Measurements from ENCODE around the gene PTH2R. TPM values are rescaled to one million over a fixed set of nuclear protein-coding genes. Genes with fewer than 3 reads are reported as not detected.

Gene PTH2R
- total RNA-seq, 1 experiment from 2014 or later: 0.32 TPM

DNA sequence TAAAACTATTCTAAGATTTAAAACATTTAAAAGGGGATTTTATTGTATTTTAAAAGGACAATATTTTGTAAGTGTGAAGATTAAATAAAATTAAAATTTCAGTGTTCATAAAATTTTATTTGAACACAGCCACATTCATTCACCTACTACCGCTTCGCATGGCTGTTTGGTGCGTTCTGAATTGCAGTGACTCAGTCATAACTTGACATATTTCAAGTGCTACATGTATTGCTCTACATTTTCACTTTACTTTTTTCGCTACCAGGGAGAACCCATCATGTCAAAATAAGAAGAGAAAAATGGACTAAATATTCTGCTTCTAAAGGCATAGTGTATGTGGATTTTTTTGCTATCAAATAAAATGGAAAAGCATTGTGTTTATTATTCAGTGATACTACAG is 8.7 kb downstream of the PTH2R start:
- H3K9me3 Mint-ChIP-seq (ENCODE audit: unreplicated experiment): no peaks in the 10 kb centered on the region
- H3K36me3 ChIP-seq (ENCODE audit: control insufficient read depth, insufficient read depth, low read length): no peaks in the 10 kb centered on the region
- peaks cover 3% of the 10 kb centered on the region; the same call in 1 of the 2 replicates for H3K9me3 ChIP-seq
- no peaks in the 10 kb centered on the region for H3K27me3 ChIP-seq (replicated peaks; ENCODE audit: control insufficient read depth, insufficient read depth, low read length)
- no peaks in the 10 kb centered on the region for H3K4me1 Mint-ChIP-seq (ENCODE audit: low read depth, unreplicated experiment)
- DNase-seq: no peak
- no peaks in the 10 kb centered on the region for H3K36me3 Mint-ChIP-seq (ENCODE audit: insufficient read depth, unreplicated experiment)
- H3K27ac Mint-ChIP-seq (ENCODE audit: unreplicated experiment): no peak overlapping the region
- H3K27me3 Mint-ChIP-seq (ENCODE audit: insufficient read depth, unreplicated experiment): no peaks in the 10 kb centered on the region
- H3K4me3 ChIP-seq (ENCODE audit: low read depth, low read length): no peak overlapping the region
- BruUV-seq (replicated peaks): no TSS peak
- ChIA-PET CTCF (no interaction called here), POLR2A (no interaction called here)
- TF ChIP-seq, protein P1, sequence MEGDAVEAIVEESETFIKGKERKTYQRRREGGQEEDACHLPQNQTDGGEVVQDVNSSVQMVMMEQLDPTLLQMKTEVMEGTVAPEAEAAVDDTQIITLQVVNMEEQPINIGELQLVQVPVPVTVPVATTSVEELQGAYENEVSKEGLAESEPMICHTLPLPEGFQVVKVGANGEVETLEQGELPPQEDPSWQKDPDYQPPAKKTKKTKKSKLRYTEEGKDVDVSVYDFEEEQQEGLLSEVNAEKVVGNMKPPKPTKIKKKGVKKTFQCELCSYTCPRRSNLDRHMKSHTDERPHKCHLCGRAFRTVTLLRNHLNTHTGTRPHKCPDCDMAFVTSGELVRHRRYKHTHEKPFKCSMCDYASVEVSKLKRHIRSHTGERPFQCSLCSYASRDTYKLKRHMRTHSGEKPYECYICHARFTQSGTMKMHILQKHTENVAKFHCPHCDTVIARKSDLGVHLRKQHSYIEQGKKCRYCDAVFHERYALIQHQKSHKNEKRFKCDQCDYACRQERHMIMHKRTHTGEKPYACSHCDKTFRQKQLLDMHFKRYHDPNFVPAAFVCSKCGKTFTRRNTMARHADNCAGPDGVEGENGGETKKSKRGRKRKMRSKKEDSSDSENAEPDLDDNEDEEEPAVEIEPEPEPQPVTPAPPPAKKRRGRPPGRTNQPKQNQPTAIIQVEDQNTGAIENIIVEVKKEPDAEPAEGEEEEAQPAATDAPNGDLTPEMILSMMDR (IDR thresholded peaks at IDR 0.05; ENCODE audit: insufficient read depth in 1 of 2, low read depth in 1 of 2, low read length in 1 of 2, severe bottlenecking in 1 of 2, unreplicated experiment in 1 of 2): no peak
- H3K4me3 Mint-ChIP-seq (ENCODE audit: unreplicated experiment): no peak overlapping the region
- H3K4me1 ChIP-seq: no peaks in the 10 kb centered on the region
- intact Hi-C loops (cut with micrococcal nuclease; ENCODE audit: unreplicated experiment): no loop called here

DNA sequence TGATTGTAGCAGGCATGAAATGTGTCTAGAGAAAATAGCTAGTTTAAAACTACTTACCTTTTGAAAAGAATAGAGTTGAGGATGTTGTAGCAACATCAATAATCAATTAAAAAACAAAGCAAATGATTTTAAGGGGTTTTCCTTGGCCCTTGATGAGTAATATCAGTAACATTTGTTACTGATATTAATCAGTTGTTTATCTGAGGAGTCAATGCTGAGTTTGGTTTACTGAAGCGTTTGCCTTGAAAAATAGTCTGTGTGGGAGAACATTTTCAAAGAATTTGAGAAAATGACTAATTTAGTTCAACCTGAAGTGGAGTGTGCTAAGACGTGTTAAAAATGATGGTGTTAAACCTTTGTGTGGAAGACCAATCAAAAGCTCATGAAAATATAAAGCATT is 9.3 kb downstream of the PTH2R start:
- Histone ChIP-seq H3K4me1 (no peaks in the 10 kb centered on the region), H3K4me3 (ENCODE audit: low read depth, low read length) (no peak overlapping the region), H3K36me3 (ENCODE audit: control insufficient read depth, insufficient read depth, low read length) (no peaks in the 10 kb centered on the region), H3K9me3 (peaks cover 3% of the 10 kb centered on the region; the same call in 1 of the 2 replicates), H3K27me3 (replicated peaks; ENCODE audit: control insufficient read depth, insufficient read depth, low read length) (no peaks in the 10 kb centered on the region)
- Mint-ChIP-seq H3K4me3 (ENCODE audit: unreplicated experiment) (no peak overlapping the region), H3K36me3 (ENCODE audit: insufficient read depth, unreplicated experiment) (no peaks in the 10 kb centered on the region), H3K27ac (ENCODE audit: unreplicated experiment) (no peak overlapping the region), H3K27me3 (ENCODE audit: insufficient read depth, unreplicated experiment) (no peaks in the 10 kb centered on the region), H3K9me3 (ENCODE audit: unreplicated experiment) (no peaks in the 10 kb centered on the region), H3K4me1 (ENCODE audit: low read depth, unreplicated experiment) (no peaks in the 10 kb centered on the region)
- POLR2A ChIA-PET: no interaction called here
- TF ChIP-seq, protein P1 (IDR thresholded peaks at IDR 0.05; ENCODE audit: insufficient read depth in 1 of 2, low read depth in 1 of 2, low read length in 1 of 2, severe bottlenecking in 1 of 2, unreplicated experiment in 1 of 2): no peak
- DNase-seq: no peak
- CTCF ChIA-PET: no interaction called here
- intact Hi-C loops (cut with micrococcal nuclease; ENCODE audit: unreplicated experiment): no loop called here
- BruUV-seq (replicated peaks): no TSS peak

GRCh38 chr2:208426412-208427045 is 19.9 kb downstream of the PTH2R start:
- H3K36me3 Mint-ChIP-seq (ENCODE audit: insufficient read depth, unreplicated experiment): no peaks in the 10 kb centered on the region
- POLR2A ChIA-PET: no interaction called here
- Histone ChIP-seq H3K9me3 (peaks cover 4% of the 10 kb centered on the region; the same call in 1 of the 2 replicates), H3K4me1 (no peaks in the 10 kb centered on the region), H3K36me3 (ENCODE audit: control insufficient read depth, insufficient read depth, low read length) (no peaks in the 10 kb centered on the region), H3K4me3 (ENCODE audit: low read depth, low read length) (no peak overlapping the region), H3K27me3 (replicated peaks; ENCODE audit: control insufficient read depth, insufficient read depth, low read length) (no peaks in the 10 kb centered on the region)
- DNase-seq: no peak
- no peaks in the 10 kb centered on the region for H3K9me3 Mint-ChIP-seq (ENCODE audit: unreplicated experiment)
- H3K4me3 Mint-ChIP-seq (ENCODE audit: unreplicated experiment): no peak overlapping the region
- BruUV-seq (replicated peaks): no TSS peak
- intact Hi-C loops (cut with micrococcal nuclease; ENCODE audit: unreplicated experiment): no loop called here
- TF ChIP-seq, protein P1 (IDR thresholded peaks at IDR 0.05; ENCODE audit: insufficient read depth in 1 of 2, low read depth in 1 of 2, low read length in 1 of 2, severe bottlenecking in 1 of 2, unreplicated experiment in 1 of 2): no peak
- no peak overlapping the region for H3K27ac Mint-ChIP-seq (ENCODE audit: unreplicated experiment)
- no peaks in the 10 kb centered on the region for H3K4me1 Mint-ChIP-seq (ENCODE audit: low read depth, unreplicated experiment)
- peaks cover 14% of the 10 kb centered on the region for H3K27me3 Mint-ChIP-seq (ENCODE audit: insufficient read depth, unreplicated experiment)
- CTCF ChIA-PET: no interaction called here

Measured in Caco-2 (cell line).